H1 (cell line): ENCODE results near the gene KCND3. TPM values are rescaled to one million over a fixed set of nuclear protein-coding genes. Genes with fewer than 3 reads are reported as not detected.

Experiments used
- CTBP2 ChIP-seq: IDR thresholded peaks from 2 replicates; pipeline ENCODE4 v1.7.0; 2011; ENCODE audit warnings: borderline replicate concordance, mild to moderate bottlenecking, moderate library complexity, mixed read lengths, low read length; ENCODE audit not compliant: insufficient read depth, insufficient read length
- CTCF ChIP-seq, 3 experiments: IDR thresholded peaks; 1 replicate in 2 of 3; 2 replicates in 1 of 3; pipeline versions ENCODE4 v1.5.1 to v1.6.1; 2011; ENCODE audit warnings: low read length in 3 of 3, mild to moderate bottlenecking in 3 of 3, inconsistent platforms in 2 of 3, low read depth in 1 of 3, moderate library complexity in 1 of 3; ENCODE audit not compliant: insufficient read depth in 1 of 3; ENCODE audit errors: control extremely low read depth in 1 of 3
- NANOG ChIP-seq: IDR thresholded peaks from 2 replicates; pipeline ENCODE4 v1.6.1; 2011; ENCODE audit warnings: low read length, low read depth, mild to moderate bottlenecking, inconsistent platforms; ENCODE audit not compliant: insufficient read depth, poor library complexity, severe bottlenecking
- POU5F1 ChIP-seq: IDR thresholded peaks from 2 replicates; pipeline ENCODE4 v1.6.1; 2011; ENCODE audit warnings: low read depth, mild to moderate bottlenecking, low read length, moderate library complexity
- SIN3A ChIP-seq, 2 experiments: IDR thresholded peaks in 1 of 2; conservative IDR thresholded peaks in 1 of 2; 2 replicates each; pipeline ENCODE4 v1.6.1; 2011 to 2012; ENCODE audit warnings: low read length in 2 of 2, improper control_type of control experiment in 1 of 2, low read depth in 1 of 2, mild to moderate bottlenecking in 1 of 2
- SP2 ChIP-seq: IDR thresholded peaks from 2 replicates; pipeline ENCODE4 v1.6.1; 2012; ENCODE audit warnings: mild to moderate bottlenecking, low read length, inconsistent platforms
- polyA plus RNA-seq, 7 experiments: library from polyadenylated mRNA; depleted of rRNA in 3 of 7; stranded (reverse) in 5 of 7; unstranded in 2 of 7; fragments of >200 nt in 5 of 7; fragments of 200-250 nt in 2 of 7; gene quantifications; 1 replicate in 5 of 7; 2 replicates in 1 of 7; 4 replicates in 1 of 7; pipeline versions ENCODE4 v1.2.1 to v1.2.3, GENCODE V29; 2011 to 2013; ENCODE audit warnings: missing spikeins in 2 of 7, mixed read lengths in 2 of 7
- total RNA-seq: library from RNA; stranded (reverse); fragmentation: NEBNext Ultra II Directional; extraction: Animal tissue kit (Norgen Biotek cat#: 25700); gene quantifications from 2 replicates; pipeline ENCODE4 v1.2.1, GENCODE V29; 2021

Gene KCND3
- total and polyA plus RNA-seq, 2 of the 8 experiments (the other 6 are each of a cell fraction or from before 2014, with no cell fraction given) = 0.14 to 0.48 TPM

DNA sequence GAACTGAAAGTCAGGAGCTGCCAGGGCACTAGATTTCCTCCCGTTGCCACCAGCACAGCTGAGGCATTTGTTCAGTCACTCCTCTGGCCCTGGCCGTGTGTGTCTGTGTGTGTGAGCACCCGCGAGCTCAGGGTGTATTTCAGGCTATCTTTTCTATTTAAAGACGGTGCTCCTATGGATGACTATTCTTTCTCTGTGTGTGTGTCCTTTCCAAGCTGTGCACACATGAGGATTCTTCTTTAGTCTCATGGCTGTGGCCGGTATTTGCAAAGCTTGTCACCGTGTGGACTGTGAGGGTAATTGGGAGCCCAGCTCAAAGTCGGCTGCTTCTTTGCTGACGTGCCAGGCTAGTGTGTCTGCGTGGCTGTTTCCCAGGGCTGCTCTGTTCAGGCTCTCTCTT, 3.0 kb upstream of the KCND3 start (continued):
- TF ChIP-seq CTCF (IDR thresholded peaks at IDR 0.05; ENCODE audit: control extremely low read depth in 1 of 3, insufficient read depth in 1 of 3, low read depth in 1 of 3, low read length in 3 of 3) (no peak), CTBP2 (no peak), SIN3A (conservative IDR thresholded peaks at IDR 0.05 in 1 of 2, IDR thresholded peaks at IDR 0.05 in 1 of 2; ENCODE audit: low read depth in 1 of 2, low read length in 2 of 2) (no peak), POU5F1 (no peak), SP2 (no peak), NANOG (no peak)
